K562 (cell line): ENCODE measurements around the gene KCNB1. TPM values are rescaled to one million over a fixed set of nuclear protein-coding genes. Genes with fewer than 3 reads are reported as not detected.

Experiments used
- ATAC-seq: fragments of 200-7000 bp; cut with Tn5 transposase; 3 replicates; pipeline ENCODE4 v1.9.1; 2020; ENCODE audit warnings: moderate library complexity
- BruUV-seq: library from RNA; stranded (reverse); fragments of 400-500 nt; replicated peaks from 2 replicates; lab custom pipeline; 2021; lab: Mats Ljungman, UMichigan
- CTCF ChIA-PET: fragments of 300-600 bp; formaldehyde crosslinking; extraction: SDS; loops from one replicate; lab custom pipeline; 2021; ENCODE audit warnings: low intra/inter-chr PET ratio; lab: Yijun Ruan, JAX
- POLR2A ChIA-PET: fragments of 300-600, 350-650 bp; sonication (Branson Sonifier 250); formaldehyde crosslinking; extraction: SDS; loops from one replicate; lab custom pipeline; 2021; ENCODE audit warnings: antibody characterized with exemption, inconsistent platforms; lab: Yijun Ruan, JAX
- DNase-seq, 4 experiments: peaks; one replicate each; pipeline versions ENCODE4 v3.0.0 to v3.0.0-alpha.2; 2011 to 2018; ENCODE audit warnings: low spot score in 3 of 4, mixed read lengths in 3 of 4; ENCODE audit errors: extremely low read depth in 1 of 4
- FAIRE-seq: peaks from 2 replicates; lab custom pipeline; 2011; peaks lifted over from hg19 to GRCh38; lab: Jason Lieb, UNC
- H2AFZ ChIP-seq: 2 replicates; pipeline ENCODE4 v1.6.0; 2011; ENCODE audit warnings: low read depth, low read length, control low read depth, inconsistent platforms
- H3K27ac ChIP-seq: fragments of 200-600 bp; 3 replicates; pipeline ENCODE4 v1.8.0; 2011; ENCODE audit warnings: low read depth, mild to moderate bottlenecking, control low read depth, inconsistent platforms, low read length, moderate library complexity, mixed read lengths; ENCODE audit errors: extremely low read depth
- H3K27me3 ChIP-seq, 2 experiments: fragments of 300-600 bp in 1 of 2; 2 replicates in 1 of 2; 3 replicates in 1 of 2; pipeline versions ENCODE4 v1.6.0 to v1.8.0; 2011; ENCODE audit warnings: inconsistent platforms in 2 of 2, low read length in 2 of 2, mild to moderate bottlenecking in 1 of 2, mixed read lengths in 1 of 2, moderate library complexity in 1 of 2; ENCODE audit not compliant: control insufficient read depth in 2 of 2, insufficient read depth in 2 of 2
- H3K36me3 ChIP-seq: fragments of 300-600 bp; 3 replicates; pipeline ENCODE4 v1.8.0; 2011; ENCODE audit warnings: mild to moderate bottlenecking, low read length, inconsistent platforms; ENCODE audit not compliant: control insufficient read depth, insufficient read depth
- H3K4me1 ChIP-seq, 2 experiments: fragments of 200-600 bp in 1 of 2; replicated peaks in 1 of 2; 2 replicates in 1 of 2; 3 replicates in 1 of 2; pipeline versions ENCODE4 v1.5.1 to v1.8.0; 2011; ENCODE audit warnings: inconsistent platforms in 2 of 2, low read length in 2 of 2, mild to moderate bottlenecking in 1 of 2, mixed read lengths in 1 of 2, moderate library complexity in 1 of 2; ENCODE audit not compliant: control insufficient read depth in 2 of 2, insufficient read depth in 2 of 2
- H3K4me2 ChIP-seq: 2 replicates; pipeline ENCODE4 v1.6.1; 2011; ENCODE audit warnings: low read length, control low read depth, inconsistent platforms, mixed read lengths; ENCODE audit not compliant: insufficient read depth
- H3K4me3 ChIP-seq: fragments of 200-600 bp; sonication (generic), shearing (Covaris generic); 2 replicates; pipeline ENCODE4 v1.5.1; 2016; ENCODE audit warnings: control low read depth, inconsistent platforms
- H3K79me2 ChIP-seq: fragments of 200-600 bp; 3 replicates; pipeline ENCODE4 v1.8.0; 2011; ENCODE audit warnings: low read length, inconsistent platforms; ENCODE audit not compliant: control insufficient read depth, insufficient read depth
- H3K9ac ChIP-seq, 2 experiments: 2 replicates each; pipeline versions ENCODE4 v1.6.0 to v1.6.1; 2011; ENCODE audit warnings: low read depth in 2 of 2, low read length in 2 of 2, control low read depth in 1 of 2, inconsistent platforms in 1 of 2, mild to moderate bottlenecking in 1 of 2, mixed read lengths in 1 of 2; ENCODE audit not compliant: insufficient read depth in 1 of 2
- H3K9me1 ChIP-seq: one replicate; pipeline ENCODE4 v1.6.0; 2011; ENCODE audit warnings: inconsistent platforms, mild to moderate bottlenecking, low read length, moderate library complexity; ENCODE audit not compliant: control insufficient read depth, insufficient read depth
- H3K9me3 ChIP-seq: replicated peaks from 2 replicates; pipeline ENCODE4 v1.5.1; 2011; ENCODE audit warnings: low read depth, low read length, inconsistent platforms; ENCODE audit not compliant: control insufficient read depth, insufficient read depth
- H4K20me1 ChIP-seq: replicated peaks from 2 replicates; pipeline ENCODE4 v1.6.1; 2011; ENCODE audit warnings: low read length, inconsistent platforms, mixed read lengths; ENCODE audit not compliant: control insufficient read depth, insufficient read depth
- ARNT ChIP-seq, 2 experiments: fragments of 450-650 bp; IDR thresholded peaks; 2 replicates each; pipeline ENCODE4 v1.6.1; 2016; ENCODE audit warnings: mild to moderate bottlenecking in 1 of 2
- BACH1 ChIP-seq: fragments of 200-800 bp; sonication (Bioruptor generic); IDR thresholded peaks from 2 replicates; pipeline ENCODE4 v1.6.1; 2016; ENCODE audit warnings: missing genetic modification characterization, missing compliant biosample characterization
- ELF2 ChIP-seq: fragments of 250-450 bp; sonication (Bioruptor Pico); IDR thresholded peaks from 2 replicates; pipeline ENCODE4 v1.5.0; 2021; ENCODE audit warnings: mild to moderate bottlenecking
- GABPA ChIP-seq: fragments of 200-800 bp; sonication (Bioruptor generic); conservative IDR thresholded peaks from 2 replicates; pipeline ENCODE4 v1.6.1; 2016; ENCODE audit warnings: low read depth, missing genetic modification characterization, missing compliant biosample characterization
- HINFP ChIP-seq: fragments of 450-650 bp; conservative IDR thresholded peaks from 2 replicates; pipeline ENCODE4 v1.6.1; 2016; ENCODE audit warnings: missing genetic modification characterization, low read depth, mild to moderate bottlenecking, control low read depth, missing compliant biosample characterization
- KAT7 ChIP-seq: sonication (generic); formaldehyde crosslinking; IDR thresholded peaks from 2 replicates; pipeline ENCODE4 v1.8.0; 2022; ENCODE audit warnings: missing genetic modification reagents, mild to moderate bottlenecking, borderline replicate concordance
- MAFG ChIP-seq: fragments of 450-650 bp; conservative IDR thresholded peaks from 2 replicates; pipeline ENCODE4 v1.6.1; 2016; ENCODE audit warnings: missing genetic modification characterization, missing compliant biosample characterization
- MCM2 ChIP-seq: fragments of 450-650 bp; IDR thresholded peaks from 2 replicates; pipeline ENCODE4 v1.6.1; 2017; ENCODE audit warnings: low read depth, mild to moderate bottlenecking
- NR3C1 ChIP-seq: sonication (generic); formaldehyde crosslinking; IDR thresholded peaks from 2 replicates; pipeline ENCODE4 v1.8.1; 2022; ENCODE audit warnings: missing genetic modification reagents
- PRMT5 ChIP-seq: sonication (generic); formaldehyde crosslinking; IDR thresholded peaks from 2 replicates; pipeline ENCODE4 v1.5.0; 2020; ENCODE audit warnings: missing genetic modification reagents
- RBM15 ChIP-seq: fragments of 200-400 bp; formaldehyde crosslinking; IDR thresholded peaks from 2 replicates; pipeline ENCODE4 v1.6.1; 2018; ENCODE audit warnings: mild to moderate bottlenecking, low read length, moderate library complexity; ENCODE audit not compliant: insufficient read depth
- SP2 ChIP-seq: IDR thresholded peaks from 2 replicates; pipeline ENCODE4 v1.6.1; 2011; ENCODE audit warnings: mild to moderate bottlenecking, low read depth, low read length, moderate library complexity; ENCODE audit not compliant: poor library complexity, severe bottlenecking; ENCODE audit errors: extremely low read depth
- VEZF1 ChIP-seq: fragments of 200-800 bp; sonication (Bioruptor generic); IDR thresholded peaks from 2 replicates; pipeline ENCODE4 v1.6.1; 2017; ENCODE audit warnings: missing genetic modification characterization, missing compliant biosample characterization
- XRCC4 ChIP-seq: IDR thresholded peaks from one replicate; pipeline ENCODE4 v1.6.1; 2011; ENCODE audit not compliant: insufficient read depth, insufficient read length; ENCODE audit errors: extremely low read depth
- ZBTB17 ChIP-seq: fragments of 450-650 bp; formaldehyde crosslinking; IDR thresholded peaks from 2 replicates; pipeline ENCODE4 v1.4.0; 2020; ENCODE audit warnings: mild to moderate bottlenecking
- ZNF445 ChIP-seq: fragments of 250-450 bp; sonication (Bioruptor Pico); IDR thresholded peaks from 2 replicates; pipeline ENCODE4 v1.4.0; 2020; ENCODE audit warnings: low read depth, mild to moderate bottlenecking, moderate library complexity
- ZNF780A ChIP-seq: fragments of 250-450 bp; sonication (Bioruptor Pico); IDR thresholded peaks from 2 replicates; pipeline ENCODE4 v1.5.0; 2021; ENCODE audit warnings: mild to moderate bottlenecking
- WGBS: fragments of 100-300 bp; shearing (Covaris generic); methylation state at CpG from one replicate; pipeline ENCODE4 v1.1.6; 2016; ENCODE audit warnings: low coverage, mixed read lengths; ENCODE audit not compliant: insufficient coverage; ENCODE audit errors: missing lambda C conversion rate; 5-methylcytosine and 5-hydroxymethylcytosine counted together
- in situ Hi-C: fragments of 300-500 bp; cut with MboI; formaldehyde crosslinking; loops from 4 replicates; pipeline ENCODE4 v1.15.0; 2018; ENCODE audit warnings: inconsistent platforms, mixed read lengths
- intact Hi-C: fragments of 100-400 bp; cut with micrococcal nuclease; formaldehyde crosslinking; loops from 2 replicates; pipeline ENCODE4 v1.14.2; 2022
- polyA plus RNA-seq, 8 experiments: library from polyadenylated mRNA; depleted of rRNA in 4 of 8; stranded (reverse) in 5 of 8; unstranded in 3 of 8; fragments of >200 nt; fragmentation: Nextera tagmentation in 2 of 8; fragmentation: Illumina TruSeq in 1 of 8; extraction: Ambion mirVana in 2 of 8; extraction: Trizol in 1 of 8; gene quantifications; 2 replicates each; pipeline versions ENCODE4 v1.2.1 to v1.2.3, GENCODE V29; 2011 to 2014; ENCODE audit warnings: inconsistent platforms in 1 of 8, missing spikeins in 1 of 8
- total RNA-seq, 7 experiments: library from RNA; depleted of rRNA in 6 of 7; stranded (reverse); fragments of >200 nt in 6 of 7; fragmentation: Illumina TruSeq in 2 of 7; extraction: Trizol in 2 of 7; gene quantifications; 2 replicates each; pipeline versions ENCODE4 v1.2.1 to v1.2.3, GENCODE V29; 2011 to 2021; ENCODE audit warnings: low replicate concordance in 1 of 7
- TF ChIP-seq, protein P1 (sequence below): sonication (generic); formaldehyde crosslinking; IDR thresholded peaks from 2 replicates; pipeline ENCODE4 v1.8.1; 2023; ENCODE audit warnings: mild to moderate bottlenecking, missing genetic modification reagents

KCNB1 gene
- total and polyA plus RNA-seq, 9 of the 15 experiments (the other 6 are each of a cell fraction or from before 2014, with no cell fraction given): 0.01 to 0.06 TPM; not detected in 7

- CTCF ChIA-PET: interaction anchor here (1.5 to 1.6 kb wide), 2 partner anchors 178 to 179 kb away, joined by 3 read pairs; no protein-coding TSS in a partner anchor
- no peaks in the 10 kb centered on the region; the same call in 1 of the 2 replicates for H4K20me1 ChIP-seq
- no peak for DNase-seq
- intact Hi-C loops: no loop called here
- H3K27me3 ChIP-seq: peaks cover 11 to 47% of the 10 kb centered on the region in 2 experiments; a peak in 4 of 5 replicates
- no peaks in the 10 kb centered on the region for H3K9me1 ChIP-seq
- ATAC-seq: no peak
- H2AFZ ChIP-seq: no peak overlapping the region
- no peak overlapping the region for H3K4me3 ChIP-seq
- no peak overlapping the region for H3K27ac ChIP-seq
- POLR2A ChIA-PET: interaction anchor here (0.6 to 0.9 kb wide), 2 partner anchors 22 to 1838 kb away, joined by 3 to 4 read pairs; no protein-coding TSS in a partner anchor
- in situ Hi-C loops: loop anchor here (10.0 kb wide), 1 partner anchor 177 kb away; no protein-coding TSS in a partner anchor
- no peaks in the 10 kb centered on the region for H3K9me3 ChIP-seq
- no peak for FAIRE-seq
- WGBS: 0% methylated on average over 2 of the region's 2 CpGs
- no peak overlapping the region for H3K9ac ChIP-seq
- no peaks in the 10 kb centered on the region for H3K79me2 ChIP-seq
- H3K4me2 ChIP-seq: no peak overlapping the region
- H3K36me3 ChIP-seq: no peaks in the 10 kb centered on the region
- no TSS peak for BruUV-seq
- H3K4me1 ChIP-seq: no peaks in the 10 kb centered on the region; a peak in 1 of 5 replicates
- TF ChIP-seq ELF2 (CRISPR knock-in tag): no peak
- TF ChIP-seq ZNF445 (CRISPR knock-in tag): no peak
- TF ChIP-seq RBM15: no peak
- no peak for TF ChIP-seq BACH1
- no peak for TF ChIP-seq NR3C1 (CRISPR knock-in tag)
- no peak for TF ChIP-seq PRMT5
- no peak for TF ChIP-seq ZNF780A (CRISPR knock-in tag)
- TF ChIP-seq XRCC4: no peak
- no peak for TF ChIP-seq SP2
- TF ChIP-seq, protein P1, sequence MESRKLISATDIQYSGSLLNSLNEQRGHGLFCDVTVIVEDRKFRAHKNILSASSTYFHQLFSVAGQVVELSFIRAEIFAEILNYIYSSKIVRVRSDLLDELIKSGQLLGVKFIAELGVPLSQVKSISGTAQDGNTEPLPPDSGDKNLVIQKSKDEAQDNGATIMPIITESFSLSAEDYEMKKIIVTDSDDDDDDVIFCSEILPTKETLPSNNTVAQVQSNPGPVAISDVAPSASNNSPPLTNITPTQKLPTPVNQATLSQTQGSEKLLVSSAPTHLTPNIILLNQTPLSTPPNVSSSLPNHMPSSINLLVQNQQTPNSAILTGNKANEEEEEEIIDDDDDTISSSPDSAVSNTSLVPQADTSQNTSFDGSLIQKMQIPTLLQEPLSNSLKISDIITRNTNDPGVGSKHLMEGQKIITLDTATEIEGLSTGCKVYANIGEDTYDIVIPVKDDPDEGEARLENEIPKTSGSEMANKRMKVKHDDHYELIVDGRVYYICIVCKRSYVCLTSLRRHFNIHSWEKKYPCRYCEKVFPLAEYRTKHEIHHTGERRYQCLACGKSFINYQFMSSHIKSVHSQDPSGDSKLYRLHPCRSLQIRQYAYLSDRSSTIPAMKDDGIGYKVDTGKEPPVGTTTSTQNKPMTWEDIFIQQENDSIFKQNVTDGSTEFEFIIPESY: no peak
- no peak for TF ChIP-seq VEZF1
- TF ChIP-seq KAT7 (CRISPR knock-in tag): no peak
- TF ChIP-seq MAFG (tag): no peak
- no peak for TF ChIP-seq MCM2
- no peak for TF ChIP-seq ZBTB17
- no peak for TF ChIP-seq HINFP
- TF ChIP-seq GABPA (tag): no peak
- no peak for TF ChIP-seq ARNT (IDR thresholded peaks at IDR 0.05)
These were observed 29.5 kb upstream of the KCNB1 start for GRCh38 chr20:49511788-49512525.
